Kidney (tissue), 14 donors: ENCODE measurements around the gene NMT2. TPM values are rescaled to one million over a fixed set of nuclear protein-coding genes. Genes with fewer than 3 reads are reported as not detected.
"Not testable (repeated sequence)": the region's sequence is repeated elsewhere in the genome, so short reads cannot be mapped to it uniquely, and the experiment has no call there.

Source experiments
- DNase-seq, 5 donors: peaks; one replicate each; pipeline ENCODE4 v3.0.0-alpha.2; 2013 to 2020
- FAIRE-seq: peaks from 2 replicates; lab custom pipeline; 2012; peaks lifted over from hg19 to GRCh38; lab: Jason Lieb, UNC
- H3K27ac ChIP-seq, 2 donors: one replicate each; pipeline ENCODE4 v1.7.0; 2013; ENCODE audit warnings: low read depth in 2 of 2, low read length in 2 of 2, inconsistent platforms in 1 of 2
- H3K27me3 ChIP-seq: one replicate; pipeline ENCODE4 v1.7.1; 2013; ENCODE audit warnings: low read length, inconsistent platforms; ENCODE audit not compliant: control insufficient read depth, insufficient read depth
- H3K36me3 ChIP-seq, 3 donors: one replicate each; pipeline versions ENCODE4 v1.7.0 to v1.7.1; 2013; ENCODE audit warnings: low read length in 3 of 3, control low read depth in 1 of 3, inconsistent platforms in 1 of 3; ENCODE audit not compliant: insufficient read depth in 3 of 3, control insufficient read depth in 2 of 3
- H3K4me1 ChIP-seq, 3 donors: one replicate each; pipeline versions ENCODE4 v1.7.0 to v1.7.1; 2013; ENCODE audit warnings: low read length in 3 of 3, inconsistent platforms in 1 of 3, low read depth in 1 of 3; ENCODE audit not compliant: control insufficient read depth in 2 of 3, insufficient read depth in 2 of 3
- H3K4me3 ChIP-seq, 3 donors: one replicate each; pipeline versions ENCODE4 v1.7.0 to v1.8.1; 2013; ENCODE audit warnings: low read length in 3 of 3, control low read depth in 1 of 3, inconsistent platforms in 1 of 3
- H3K9ac ChIP-seq, 3 donors: one replicate each; pipeline versions ENCODE4 v1.7.0 to v1.7.1; 2013; ENCODE audit warnings: low read length in 3 of 3, control low read depth in 1 of 3, inconsistent platforms in 1 of 3
- H3K9me3 ChIP-seq, 3 donors: one replicate each; pipeline versions ENCODE4 v1.7.0 to v1.7.1; 2013; ENCODE audit warnings: low read length in 3 of 3, control low read depth in 1 of 3, inconsistent platforms in 1 of 3; ENCODE audit not compliant: control insufficient read depth in 2 of 3, insufficient read depth in 1 of 3
- CTCF ChIP-seq: IDR thresholded peaks from 3 replicates; pipeline ENCODE4 v1.5.1; 2012; ENCODE audit warnings: mild to moderate bottlenecking, moderate library complexity, borderline replicate concordance; ENCODE audit not compliant: insufficient read depth; ENCODE audit errors: extremely low read depth
- intact Hi-C: fragments of 100-400 bp; cut with DNase I; formaldehyde crosslinking; loops from one replicate; pipeline ENCODE4 v1.11.1; 2022
- polyA plus RNA-seq: library from polyadenylated mRNA; stranded (reverse); fragments of 350-450 nt; fragmentation: Illumina TruSeq; extraction: RNeasy Lipid Tissue Mini Kit (QIAGEN cat#74804); gene quantifications from one replicate; pipeline ENCODE4 v1.2.3, GENCODE V29; 2014; ENCODE audit warnings: low read depth, low replicate concordance; ENCODE audit not compliant: insufficient read depth
- total RNA-seq: library from RNA; stranded (reverse); fragmentation: NEBNext Ultra II Directional; extraction: Animal tissue kit (Norgen Biotek cat#: 25700); gene quantifications from one replicate; pipeline ENCODE4 v1.2.1, GENCODE V29; 2021
- donor health status: control.
- donor health status: control.
- donor health status: control.
- donor health status: control.
- donor health status: control.
- donor health status: DM: yes; HTN: yes; CAD: no.
- donor health status: Normal renal cell carcinoma (clear cell type).

The NMT2 gene
- total and polyA plus RNA-seq, 2 donors from 2014 or later = 11.7 to 19.8 TPM

- no peaks in the 10 kb centered on the region for H3K9me3 ChIP-seq
- peak; percentile 74 to 88 (median 82) for DNase-seq
- intact Hi-C loops = loop anchor here (10.0 kb wide), 1 partner anchor 165 kb away; the partner anchor contains the start of gene FAM171A1
- H3K4me3 ChIP-seq = peak overlapping the region in 2 of 3 donors; percentile 3 to 16
- FAIRE-seq = no peak
- peaks cover 0 to 6% (median 4%) of the 10 kb centered on the region in 3 donors for H3K36me3 ChIP-seq
- no peak overlapping the region for H3K27ac ChIP-seq
- H3K27me3 ChIP-seq = no peaks in the 10 kb centered on the region
- peak; percentile 84 for TF ChIP-seq CTCF
- no peak overlapping the region for H3K9ac ChIP-seq
- peaks cover 0 to 6% (median 0%) of the 10 kb centered on the region in 3 donors for H3K4me1 ChIP-seq
Measured at GRCh38 chr10:15209827-15210509, 41.5 kb upstream of the NMT2 start.

- H3K4me3 ChIP-seq = no peak overlapping the region
- FAIRE-seq (no peak), DNase-seq (no peak)
- no peaks in the 10 kb centered on the region for H3K27me3 ChIP-seq
- TF ChIP-seq CTCF = no peak
- H3K4me1 ChIP-seq = peaks cover 0 to 6% (median 0%) of the 10 kb centered on the region in 3 donors
- no peak overlapping the region for H3K9ac ChIP-seq
- intact Hi-C loops = no loop called here
- no peaks in the 10 kb centered on the region for H3K9me3 ChIP-seq
- no peak overlapping the region for H3K27ac ChIP-seq
- peaks cover 0 to 4% (median 3%) of the 10 kb centered on the region in 3 donors for H3K36me3 ChIP-seq
Measured at GRCh38 chr10:15208221-15208620, 39.7 kb upstream of the NMT2 start.

- H3K4me1 ChIP-seq, H3K27me3 ChIP-seq, intact Hi-C loops, DNase-seq, H3K9ac ChIP-seq, FAIRE-seq, H3K9me3 ChIP-seq, H3K4me3 ChIP-seq, H3K36me3 ChIP-seq, H3K27ac ChIP-seq: not testable (repeated sequence)
Measured at GRCh38 chr10:15207410-15207809, 38.9 kb upstream of the NMT2 start.

GRCh38 chr10:15202639-15203038 is 34.1 kb upstream of the NMT2 start:
- no peak for TF ChIP-seq CTCF
- Histone ChIP-seq H3K4me1 (peaks cover 0 to 7% (median 0%) of the 10 kb centered on the region in 3 donors), H3K27me3 (no peaks in the 10 kb centered on the region), H3K9me3 (no peaks in the 10 kb centered on the region), H3K36me3 (no peaks in the 10 kb centered on the region), H3K9ac (no peak overlapping the region), H3K27ac (no peak overlapping the region), H3K4me3 (no peak overlapping the region)
- no peak for FAIRE-seq
- no peak for DNase-seq
- intact Hi-C loops = no loop called here

GRCh38 chr10:15202301-15202621 is 33.8 kb upstream of the NMT2 start:
- H3K4me3 ChIP-seq, H3K36me3 ChIP-seq, H3K4me1 ChIP-seq, H3K27ac ChIP-seq, H3K9ac ChIP-seq, intact Hi-C loops, FAIRE-seq, DNase-seq, H3K9me3 ChIP-seq, H3K27me3 ChIP-seq: not testable (repeated sequence)
